Rectal smooth muscle tissue (tissue), 1 donor: ENCODE results near the gene ASPG.

ENCODE experiments used
- H3K27ac ChIP-seq: one replicate; pipeline ENCODE4 v1.7.0; 2013; ENCODE audit warnings: low read depth, low read length, inconsistent platforms
- H3K27me3 ChIP-seq: one replicate; pipeline ENCODE4 v1.7.0; 2013; ENCODE audit warnings: low read length; ENCODE audit not compliant: control insufficient read depth, insufficient read depth
- H3K36me3 ChIP-seq: one replicate; pipeline ENCODE4 v1.7.0; 2013; ENCODE audit warnings: low read length; ENCODE audit not compliant: control insufficient read depth, insufficient read depth
- H3K4me1 ChIP-seq: one replicate; pipeline ENCODE4 v1.7.0; 2013; ENCODE audit warnings: low read length; ENCODE audit not compliant: control insufficient read depth, insufficient read depth
- H3K4me3 ChIP-seq: one replicate; pipeline ENCODE4 v1.7.0; 2013; ENCODE audit warnings: low read length
- H3K9ac ChIP-seq: one replicate; pipeline ENCODE4 v1.7.0; 2013; ENCODE audit warnings: low read length

Gene ASPG

DNA sequence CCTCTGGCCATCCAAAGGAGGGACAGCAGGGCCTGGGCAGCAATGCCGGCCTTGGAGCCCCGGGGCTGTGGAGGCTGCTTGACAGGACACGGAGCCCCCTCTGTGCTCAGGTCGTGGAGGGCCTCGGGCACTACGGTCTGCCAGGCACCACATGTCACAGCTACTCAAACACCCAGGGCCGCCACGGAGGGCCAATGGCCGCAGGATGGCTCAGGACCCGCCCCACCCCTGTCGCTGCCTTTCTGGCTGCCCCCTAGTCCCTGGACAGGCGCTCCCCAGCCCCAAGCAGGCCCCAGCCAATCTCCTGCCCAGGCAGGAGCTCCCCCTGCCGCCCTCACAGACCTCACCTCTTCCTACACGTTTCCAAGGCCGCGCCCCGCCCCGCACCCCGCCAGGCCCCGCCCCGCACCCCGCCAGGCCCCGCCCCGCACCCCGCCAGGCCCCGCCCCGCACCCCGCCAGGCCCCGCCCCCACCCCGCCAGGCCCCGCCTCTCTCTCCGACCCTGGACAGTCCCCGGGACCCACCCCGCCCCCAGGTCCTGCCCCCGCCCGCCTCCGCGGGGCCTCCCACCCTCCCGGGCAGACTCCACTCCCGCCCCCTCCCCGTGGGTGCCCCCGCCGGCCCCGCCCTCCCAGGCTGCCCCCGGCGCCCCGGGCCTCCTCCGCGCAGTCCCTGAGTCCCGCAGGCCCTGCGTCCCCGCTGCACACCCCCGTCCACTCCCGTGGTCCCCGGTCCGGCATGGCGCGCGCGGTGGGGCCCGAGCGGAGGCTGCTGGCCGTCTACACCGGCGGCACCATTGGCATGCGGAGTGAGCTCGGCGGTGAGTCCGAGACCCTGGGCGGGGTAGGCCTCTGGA is at the start of gene ASPG:
ASPG (plus strand) TSS at position 669 of the 857 bp plus-strand sequence; CDS start at position 740, 71 bp downstream.
- Histone ChIP-seq H3K9ac (no peak within 1 kb of the TSS), H3K4me1 (no peaks in the 10 kb centered on the region), H3K4me3 (peak within 1 kb of the TSS; percentile 27), H3K27ac (no peak within 1 kb of the TSS), H3K27me3 (peaks cover 12% of the 10 kb centered on the region), H3K36me3 (no peaks in the 10 kb centered on the region)

DNA sequence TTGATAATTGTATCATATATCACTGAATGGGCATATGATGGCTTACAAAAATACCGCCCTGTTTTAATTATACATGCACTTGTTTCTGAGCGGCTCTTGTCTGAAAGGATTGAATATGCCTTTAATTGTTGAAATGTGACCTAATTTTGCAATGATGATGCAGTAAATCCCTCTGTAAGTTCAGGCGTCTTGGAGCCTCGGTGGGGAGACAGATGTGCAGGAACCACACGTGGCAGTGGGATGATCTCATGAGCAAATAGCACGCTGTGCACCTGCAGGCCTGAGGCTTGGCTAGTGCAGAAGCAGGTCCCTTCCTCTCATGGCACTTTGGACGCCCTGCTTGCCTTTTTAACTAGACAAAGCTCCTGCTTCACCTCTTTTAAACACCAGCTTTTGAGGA is 49.3 kb upstream of the ASPG start:
- H3K36me3 ChIP-seq = no peaks in the 10 kb centered on the region
- H3K27ac ChIP-seq = no peak overlapping the region
- no peaks in the 10 kb centered on the region for H3K4me1 ChIP-seq
- no peak overlapping the region for H3K4me3 ChIP-seq
- no peak overlapping the region for H3K9ac ChIP-seq
- H3K27me3 ChIP-seq = no peaks in the 10 kb centered on the region

- no peaks in the 10 kb centered on the region for H3K36me3 ChIP-seq
- H3K27me3 ChIP-seq = no peaks in the 10 kb centered on the region
- H3K9ac ChIP-seq = no peak overlapping the region
- no peak overlapping the region for H3K4me3 ChIP-seq
- H3K4me1 ChIP-seq = no peaks in the 10 kb centered on the region
- H3K27ac ChIP-seq = no peak overlapping the region
These were observed 48.4 kb upstream of the ASPG start for GRCh38 chr14:104037074-104037473.

GRCh38 chr14:104037903-104038302 is 47.6 kb upstream of the ASPG start:
- no peak overlapping the region for H3K4me3 ChIP-seq
- no peak overlapping the region for H3K27ac ChIP-seq
- no peaks in the 10 kb centered on the region for H3K36me3 ChIP-seq
- H3K27me3 ChIP-seq = no peaks in the 10 kb centered on the region
- no peak overlapping the region for H3K9ac ChIP-seq
- no peaks in the 10 kb centered on the region for H3K4me1 ChIP-seq

GRCh38 chr14:104039214-104039613 is 46.3 kb upstream of the ASPG start:
- Histone ChIP-seq H3K36me3 (no peaks in the 10 kb centered on the region), H3K27ac (no peak overlapping the region), H3K27me3 (no peaks in the 10 kb centered on the region), H3K4me3 (no peak overlapping the region), H3K9ac (no peak overlapping the region), H3K4me1 (no peaks in the 10 kb centered on the region)

GRCh38 chr14:104040539-104040938 is 45.0 kb upstream of the ASPG start:
- no peaks in the 10 kb centered on the region for H3K27me3 ChIP-seq
- no peaks in the 10 kb centered on the region for H3K4me1 ChIP-seq
- no peak overlapping the region for H3K4me3 ChIP-seq
- H3K27ac ChIP-seq = no peak overlapping the region
- no peaks in the 10 kb centered on the region for H3K36me3 ChIP-seq
- no peak overlapping the region for H3K9ac ChIP-seq

DNA sequence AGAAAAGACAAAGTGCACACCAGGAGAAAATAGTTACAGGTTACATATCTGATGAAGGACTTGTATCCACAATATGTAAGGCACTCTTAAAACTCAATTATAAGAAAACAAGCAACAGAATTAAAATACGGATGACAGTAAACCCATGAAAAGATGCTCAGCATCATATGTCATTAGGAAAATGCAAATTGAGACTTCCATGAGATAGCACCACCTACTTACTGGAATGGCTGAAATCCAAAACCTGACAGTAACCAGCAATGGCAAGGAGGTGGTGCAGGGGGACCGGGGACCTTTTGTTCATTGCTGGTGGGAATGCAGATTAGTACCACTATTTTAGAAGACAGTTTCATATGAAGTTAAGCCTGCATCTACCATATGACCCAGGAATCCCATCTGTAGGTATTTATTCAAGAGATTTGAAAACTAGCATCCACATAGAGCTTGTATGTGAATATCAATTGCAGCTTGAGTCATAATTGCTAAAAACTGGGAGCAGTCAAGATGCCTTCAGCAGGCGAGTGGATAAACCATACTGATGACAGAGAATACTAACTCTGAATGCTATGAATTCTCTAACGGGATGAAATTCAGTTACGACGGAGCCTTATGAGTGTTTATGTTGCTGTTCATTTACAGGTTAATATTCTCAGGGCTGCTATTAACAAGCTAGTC is 43.9 kb upstream of the ASPG start:
- Histone ChIP-seq H3K36me3 (no peaks in the 10 kb centered on the region), H3K27me3 (no peaks in the 10 kb centered on the region), H3K27ac (no peak overlapping the region), H3K4me1 (no peaks in the 10 kb centered on the region), H3K4me3 (no peak overlapping the region), H3K9ac (no peak overlapping the region)

- Histone ChIP-seq H3K27me3 (no peaks in the 10 kb centered on the region), H3K4me3 (no peak overlapping the region), H3K36me3 (no peaks in the 10 kb centered on the region), H3K27ac (no peak overlapping the region), H3K9ac (no peak overlapping the region), H3K4me1 (no peaks in the 10 kb centered on the region)
These were observed 41.5 kb upstream of the ASPG start for GRCh38 chr14:104044016-104044415.

- peaks cover 2% of the 10 kb centered on the region for H3K27me3 ChIP-seq
- H3K36me3 ChIP-seq = no peaks in the 10 kb centered on the region
- no peak overlapping the region for H3K4me3 ChIP-seq
- no peak overlapping the region for H3K27ac ChIP-seq
- H3K9ac ChIP-seq = no peak overlapping the region
- no peaks in the 10 kb centered on the region for H3K4me1 ChIP-seq
These were observed 37.7 kb upstream of the ASPG start for GRCh38 chr14:104047761-104048160.

- H3K9ac ChIP-seq = no peak overlapping the region
- no peak overlapping the region for H3K27ac ChIP-seq
- H3K4me1 ChIP-seq = no peaks in the 10 kb centered on the region
- no peak overlapping the region for H3K4me3 ChIP-seq
- H3K27me3 ChIP-seq = peaks cover 3% of the 10 kb centered on the region
- no peaks in the 10 kb centered on the region for H3K36me3 ChIP-seq
These were observed 36.6 kb upstream of the ASPG start for GRCh38 chr14:104048758-104049507.

GRCh38 chr14:104049576-104050240 is 35.8 kb upstream of the ASPG start:
- no peak overlapping the region for H3K4me3 ChIP-seq
- no peaks in the 10 kb centered on the region for H3K36me3 ChIP-seq
- no peaks in the 10 kb centered on the region for H3K4me1 ChIP-seq
- peaks cover 3% of the 10 kb centered on the region for H3K27me3 ChIP-seq
- no peak overlapping the region for H3K27ac ChIP-seq
- no peak overlapping the region for H3K9ac ChIP-seq
